ENCODE measurements around the gene TMEM116. TPM values are rescaled to one million over a fixed set of nuclear protein-coding genes. Genes with fewer than 3 reads are reported as not detected.
"Not testable (repeated sequence)": the region's sequence is repeated elsewhere in the genome, so short reads cannot be mapped to it uniquely, and the experiment has no call there.

TMEM116 gene
- total RNA-seq: 14.4 TPM
- 10 to 100 TPM in 7 of 8 donors, 1 to 10 TPM in 1; 9.8 to 14.1 (median 11.8) TPM for polyA plus RNA-seq (ENCODE audit: insufficient read depth in 1 of 8, insufficient read length in 8 of 8, low replicate concordance in 1 of 8)
- long read RNA-seq, donor 1, partial matches to known transcripts: 0 of 2 reads
- long read RNA-seq, donor 1, other reads (novel, unspliced or antisense): 0 of 2 reads
- long read RNA-seq, donor 2: 0 reads
- long read RNA-seq, donor 3: 0 reads
- long read RNA-seq, donor 4, partial matches to known transcripts: 0 of 1 reads
- long read RNA-seq, donor 4, other reads (novel, unspliced or antisense): 0 of 1 reads
- long read RNA-seq, donor 5, partial matches to known transcripts: 0 of 5 reads
- long read RNA-seq, donor 5, other reads (novel, unspliced or antisense): 0 of 5 reads
- long read RNA-seq, donor 6, partial matches to known transcripts: 5 of 9 reads
- long read RNA-seq, donor 6, other reads (novel, unspliced or antisense): 0 of 9 reads
- long read RNA-seq, donor 7, partial matches to known transcripts: 0 of 4 reads
- long read RNA-seq, donor 7, other reads (novel, unspliced or antisense): 0 of 4 reads
- long read RNA-seq, donor 8: 0 reads
- long read RNA-seq, donor 9: 0 reads
- long read RNA-seq, donor 10, partial matches to known transcripts: 0 of 2 reads
- long read RNA-seq, donor 10, other reads (novel, unspliced or antisense): 0 of 2 reads
- long read RNA-seq, donor 11, partial matches to known transcripts: 0 of 1 reads
- long read RNA-seq, donor 11, other reads (novel, unspliced or antisense): 0 of 1 reads

- H3K27ac ChIP-seq (ENCODE audit: low read length): peak within 1 kb of the TSS; percentile 99
- peak within 1 kb of the TSS; percentile 94 for H3K4me3 ChIP-seq (ENCODE audit: low read length)
- H3K27me3 ChIP-seq (ENCODE audit: control insufficient read depth, insufficient read depth, low read length): no peaks in the 10 kb centered on the region
- DNase-seq: peak; percentile 99
- no peaks in the 10 kb centered on the region for H3K9me3 ChIP-seq (replicated peaks; ENCODE audit: control insufficient read depth, low read depth, low read length)
- H3K4me1 ChIP-seq (ENCODE audit: control insufficient read depth, insufficient read depth, low read length): peaks cover 21% of the 10 kb centered on the region
- under 1% methylated on average over 67 of the region's 67 CpGs for WGBS (ENCODE audit: insufficient coverage)
- peaks cover 11% of the 10 kb centered on the region for H3K36me3 ChIP-seq (ENCODE audit: control insufficient read depth, insufficient read depth, low read length)
Observed at GRCh38 chr12:112012775-112013600, at the start of gene TMEM116, which contains the start of gene ERP29. TSS of gene TMEM116 (minus strand) at chr12:112013165. CDS start at chr12:112005270, 7,895 bp downstream. TSS of gene ERP29 (plus strand) at chr12:112013426. CDS start at chr12:112013466, 40 bp downstream.

- H3K9me3 ChIP-seq (replicated peaks; ENCODE audit: control insufficient read depth, low read depth, low read length): no peaks in the 10 kb centered on the region
- H3K27ac ChIP-seq (ENCODE audit: low read length): no peak overlapping the region
- WGBS (ENCODE audit: insufficient coverage): no CpG with 5 or more reads among the region's 2 CpGs
- no peak overlapping the region for H3K4me3 ChIP-seq (ENCODE audit: low read length)
- no peaks in the 10 kb centered on the region for H3K27me3 ChIP-seq (ENCODE audit: control insufficient read depth, insufficient read depth, low read length)
- no peak for DNase-seq
- no peaks in the 10 kb centered on the region for H3K4me1 ChIP-seq (ENCODE audit: control insufficient read depth, insufficient read depth, low read length)
- H3K36me3 ChIP-seq (ENCODE audit: control insufficient read depth, insufficient read depth, low read length): peaks cover 34% of the 10 kb centered on the region
Observed at GRCh38 chr12:112061137-112061536, 48.2 kb upstream of the TMEM116 start.

- WGBS (ENCODE audit: insufficient coverage): 92% methylated on average over 12 of the region's 13 CpGs
- no peaks in the 10 kb centered on the region for H3K9me3 ChIP-seq (replicated peaks; ENCODE audit: control insufficient read depth, low read depth, low read length)
- no peaks in the 10 kb centered on the region for H3K4me1 ChIP-seq (ENCODE audit: control insufficient read depth, insufficient read depth, low read length)
- H3K27ac ChIP-seq (ENCODE audit: low read length): no peak overlapping the region
- DNase-seq: no peak
- H3K36me3 ChIP-seq (ENCODE audit: control insufficient read depth, insufficient read depth, low read length): peaks cover 53% of the 10 kb centered on the region
- H3K4me3 ChIP-seq (ENCODE audit: low read length): no peak overlapping the region
- no peaks in the 10 kb centered on the region for H3K27me3 ChIP-seq (ENCODE audit: control insufficient read depth, insufficient read depth, low read length)
Observed at GRCh38 chr12:112049351-112049750, 36.4 kb upstream of the TMEM116 start.

GRCh38 chr12:112046003-112046402 is 33.0 kb upstream of the TMEM116 start:
- H3K27ac ChIP-seq (ENCODE audit: low read length): no peak overlapping the region
- H3K4me3 ChIP-seq (ENCODE audit: low read length): no peak overlapping the region
- no peaks in the 10 kb centered on the region for H3K9me3 ChIP-seq (replicated peaks; ENCODE audit: control insufficient read depth, low read depth, low read length)
- H3K4me1 ChIP-seq (ENCODE audit: control insufficient read depth, insufficient read depth, low read length): no peaks in the 10 kb centered on the region
- WGBS (ENCODE audit: insufficient coverage): 77% methylated on average over 2 of the region's 4 CpGs
- H3K27me3 ChIP-seq (ENCODE audit: control insufficient read depth, insufficient read depth, low read length): no peaks in the 10 kb centered on the region
- H3K36me3 ChIP-seq (ENCODE audit: control insufficient read depth, insufficient read depth, low read length): peaks cover 51% of the 10 kb centered on the region
- no peak for DNase-seq

- WGBS (ENCODE audit: insufficient coverage): no CpG with 5 or more reads among the region's 12 CpGs
- H3K4me3 ChIP-seq (ENCODE audit: low read length); DNase-seq; H3K27ac ChIP-seq (ENCODE audit: low read length); H3K27me3 ChIP-seq (ENCODE audit: control insufficient read depth, insufficient read depth, low read length); H3K9me3 ChIP-seq (replicated peaks; ENCODE audit: control insufficient read depth, low read depth, low read length); H3K4me1 ChIP-seq (ENCODE audit: control insufficient read depth, insufficient read depth, low read length): not testable (repeated sequence)
- H3K36me3 ChIP-seq (ENCODE audit: control insufficient read depth, insufficient read depth, low read length): peaks cover 40% of the 10 kb centered on the region
Observed at GRCh38 chr12:112036614-112037013, 23.6 kb upstream of the TMEM116 start.

- 80% methylated on average over 3 of the region's 4 CpGs for WGBS (ENCODE audit: insufficient coverage)
- no peaks in the 10 kb centered on the region for H3K4me1 ChIP-seq (ENCODE audit: control insufficient read depth, insufficient read depth, low read length)
- no peaks in the 10 kb centered on the region for H3K27me3 ChIP-seq (ENCODE audit: control insufficient read depth, insufficient read depth, low read length)
- H3K9me3 ChIP-seq (replicated peaks; ENCODE audit: control insufficient read depth, low read depth, low read length): no peaks in the 10 kb centered on the region
- DNase-seq: no peak
- no peak overlapping the region for H3K4me3 ChIP-seq (ENCODE audit: low read length)
- H3K36me3 ChIP-seq (ENCODE audit: control insufficient read depth, insufficient read depth, low read length): peaks cover 44% of the 10 kb centered on the region
- no peak overlapping the region for H3K27ac ChIP-seq (ENCODE audit: low read length)
Observed at GRCh38 chr12:112035219-112035785, 22.3 kb upstream of the TMEM116 start.

GRCh38 chr12:112032292-112032691 is 19.3 kb upstream of the TMEM116 start:
- DNase-seq: no peak
- H3K4me1 ChIP-seq (ENCODE audit: control insufficient read depth, insufficient read depth, low read length): no peaks in the 10 kb centered on the region
- H3K27me3 ChIP-seq (ENCODE audit: control insufficient read depth, insufficient read depth, low read length): no peaks in the 10 kb centered on the region
- no peak overlapping the region for H3K27ac ChIP-seq (ENCODE audit: low read length)
- WGBS (ENCODE audit: insufficient coverage): no CpG with 5 or more reads among the region's 5 CpGs
- H3K36me3 ChIP-seq (ENCODE audit: control insufficient read depth, insufficient read depth, low read length): peaks cover 45% of the 10 kb centered on the region
- H3K9me3 ChIP-seq (replicated peaks; ENCODE audit: control insufficient read depth, low read depth, low read length): no peaks in the 10 kb centered on the region
- H3K4me3 ChIP-seq (ENCODE audit: low read length): no peak overlapping the region

- H3K9me3 ChIP-seq (replicated peaks; ENCODE audit: control insufficient read depth, low read depth, low read length): no peaks in the 10 kb centered on the region
- H3K27me3 ChIP-seq (ENCODE audit: control insufficient read depth, insufficient read depth, low read length): no peaks in the 10 kb centered on the region
- H3K4me1 ChIP-seq (ENCODE audit: control insufficient read depth, insufficient read depth, low read length): no peaks in the 10 kb centered on the region
- no peak overlapping the region for H3K4me3 ChIP-seq (ENCODE audit: low read length)
- WGBS (ENCODE audit: insufficient coverage): 86% methylated on average over 1 of the region's 2 CpGs
- H3K27ac ChIP-seq (ENCODE audit: low read length): no peak overlapping the region
- H3K36me3 ChIP-seq (ENCODE audit: control insufficient read depth, insufficient read depth, low read length): peaks cover 40% of the 10 kb centered on the region
- no peak for DNase-seq
Observed at GRCh38 chr12:112031472-112031871, 18.5 kb upstream of the TMEM116 start.

- Histone ChIP-seq H3K4me3 (ENCODE audit: low read length) (no peak overlapping the region), H3K9me3 (replicated peaks; ENCODE audit: control insufficient read depth, low read depth, low read length) (no peaks in the 10 kb centered on the region), H3K27me3 (ENCODE audit: control insufficient read depth, insufficient read depth, low read length) (no peaks in the 10 kb centered on the region), H3K4me1 (ENCODE audit: control insufficient read depth, insufficient read depth, low read length) (no peaks in the 10 kb centered on the region), H3K27ac (ENCODE audit: low read length) (no peak overlapping the region), H3K36me3 (ENCODE audit: control insufficient read depth, insufficient read depth, low read length) (peaks cover 39% of the 10 kb centered on the region)
- peak; percentile 11 for DNase-seq
- no CpG with 5 or more reads among the region's 2 CpGs for WGBS (ENCODE audit: insufficient coverage)
Observed at GRCh38 chr12:112029301-112029700, 16.3 kb upstream of the TMEM116 start.
